Right ventricle myocardium inferior (tissue), 1 donor: ENCODE measurements around the gene CRTAP. TPM values are rescaled to one million over a fixed set of nuclear protein-coding genes. Genes with fewer than 3 reads are reported as not detected.
"Not testable (repeated sequence)": the region's sequence is repeated elsewhere in the genome, so short reads cannot be mapped to it uniquely, and the experiment has no call there.

Experiments
- ATAC-seq: fragments of 200-7000 bp; cut with Tn5 transposase; one replicate; pipeline ENCODE4 v1.9.1; 2020; ENCODE audit warnings: mild to moderate bottlenecking, moderate library complexity
- DNase-seq: peaks from one replicate; pipeline ENCODE4 v3.0.0; 2021; ENCODE audit errors: missing footprints
- intact Hi-C: fragments of 100-400 bp; cut with DNase I; formaldehyde crosslinking; loops from one replicate; pipeline ENCODE4 v1.11.0; 2022
- total RNA-seq: library from RNA; stranded (reverse); fragmentation: NEBNext Ultra II Directional; extraction: Animal tissue kit (Norgen Biotek cat#: 25700); gene quantifications from one replicate; pipeline ENCODE4 v1.2.1, GENCODE V29; 2021
- donor health status: DM: no; HTN: yes; CAD: no; lungs with severe emphysema.

CRTAP gene
- total RNA-seq, 1 donor from 2014 or later = 93.4 TPM

GRCh38 chr3:33095436-33095835, 18.4 kb upstream of the CRTAP start:
- ATAC-seq = no peak
- DNase-seq = no peak
- intact Hi-C loops = no loop called here

- ATAC-seq (peak; percentile 59), DNase-seq (peak; percentile 88)
- intact Hi-C loops = loop anchor here (2.0 kb wide), 1 partner anchor 19 kb away; the partner anchor contains the start of gene CRTAP
These were observed 17.5 kb upstream of the CRTAP start for GRCh38 chr3:33096093-33096868.

- no peak for DNase-seq
- intact Hi-C loops = no loop called here
- no peak for ATAC-seq
These were observed 14.6 kb upstream of the CRTAP start for GRCh38 chr3:33099109-33099645.

- no peak for ATAC-seq
- no peak for DNase-seq
- intact Hi-C loops = no loop called here
These were observed 14.1 kb upstream of the CRTAP start for GRCh38 chr3:33099701-33100100.

- no peak for ATAC-seq
- no peak for DNase-seq
- intact Hi-C loops = no loop called here
These were observed 13.6 kb upstream of the CRTAP start for GRCh38 chr3:33100229-33100628.

- ATAC-seq (no peak), DNase-seq (no peak)
- intact Hi-C loops = no loop called here
These were observed 10.8 kb upstream of the CRTAP start for GRCh38 chr3:33103034-33103433.

- no peak for DNase-seq
- ATAC-seq = no peak
- intact Hi-C loops = no loop called here
These were observed 10.3 kb upstream of the CRTAP start for GRCh38 chr3:33103480-33103879.

GRCh38 chr3:33104803-33105202, 9.0 kb upstream of the CRTAP start:
- ATAC-seq = no peak
- no peak for DNase-seq
- intact Hi-C loops = no loop called here

- ATAC-seq (no peak), DNase-seq (no peak)
- intact Hi-C loops = no loop called here
These were observed 8.4 kb upstream of the CRTAP start for GRCh38 chr3:33105341-33105948.

- intact Hi-C loops, DNase-seq, ATAC-seq: not testable (repeated sequence)
These were observed 7.0 kb upstream of the CRTAP start for GRCh38 chr3:33106854-33107253.

GRCh38 chr3:33111581-33111980, 2.2 kb upstream of the CRTAP start:
- ATAC-seq = no peak
- intact Hi-C loops = loop anchor here (10.0 kb wide), 1 partner anchor 323 kb away; no protein-coding TSS in a partner anchor
- no peak for DNase-seq

GRCh38 chr3:33114622-33115023, 809 bp downstream of the CRTAP start:
- intact Hi-C loops = loop anchor here (2.0 to 10.0 kb wide), 2 partner anchors 18 to 320 kb away; partner anchors contain the start of genes GLB1 and TMPPE
- ATAC-seq (no peak), DNase-seq (no peak)

GRCh38 chr3:33115024-33115768, 1.4 kb downstream of the CRTAP start:
- intact Hi-C loops = loop anchor here (2.0 to 10.0 kb wide), 2 partner anchors 18 to 320 kb away; partner anchors contain the start of genes GLB1 and TMPPE
- ATAC-seq (peak; percentile 69), DNase-seq (peak; percentile 76)

- no peak for DNase-seq
- ATAC-seq = no peak
- intact Hi-C loops = loop anchor here (10.0 kb wide), 1 partner anchor 317 kb away; no protein-coding TSS in a partner anchor
These were observed 3.6 kb downstream of the CRTAP start for GRCh38 chr3:33117461-33117860.

- intact Hi-C loops = loop anchor here (10.0 kb wide), 1 partner anchor 315 kb away; no protein-coding TSS in a partner anchor
- DNase-seq = no peak
- ATAC-seq = peak; percentile 19
These were observed 6.1 kb downstream of the CRTAP start for GRCh38 chr3:33119891-33120290.

GRCh38 chr3:33122991-33123390, 9.2 kb downstream of the CRTAP start:
- no peak for DNase-seq
- no peak for ATAC-seq
- intact Hi-C loops = no loop called here

GRCh38 chr3:33124638-33125037, 10.8 kb downstream of the CRTAP start:
- no peak for ATAC-seq
- DNase-seq = no peak
- intact Hi-C loops = no loop called here

GRCh38 chr3:33125840-33126239, 12.0 kb downstream of the CRTAP start:
- ATAC-seq = no peak
- intact Hi-C loops = no loop called here
- DNase-seq = no peak

- ATAC-seq = no peak
- intact Hi-C loops = no loop called here
- DNase-seq = no peak
These were observed 14.9 kb downstream of the CRTAP start for GRCh38 chr3:33128706-33129105.
